GM21367 (cell line): ENCODE results near the gene IDH3G.

Source experiments
- ATAC-seq: cut with Tn5 transposase; IDR thresholded peaks from one replicate; pipeline ENCODE4 v1.9.1; 2021; ENCODE audit not compliant: unreplicated experiment

Gene IDH3G

GRCh38 chrX:153773741-153774575, 20.2 kb downstream of the IDH3G start:
- ATAC-seq, result no peak

DNA sequence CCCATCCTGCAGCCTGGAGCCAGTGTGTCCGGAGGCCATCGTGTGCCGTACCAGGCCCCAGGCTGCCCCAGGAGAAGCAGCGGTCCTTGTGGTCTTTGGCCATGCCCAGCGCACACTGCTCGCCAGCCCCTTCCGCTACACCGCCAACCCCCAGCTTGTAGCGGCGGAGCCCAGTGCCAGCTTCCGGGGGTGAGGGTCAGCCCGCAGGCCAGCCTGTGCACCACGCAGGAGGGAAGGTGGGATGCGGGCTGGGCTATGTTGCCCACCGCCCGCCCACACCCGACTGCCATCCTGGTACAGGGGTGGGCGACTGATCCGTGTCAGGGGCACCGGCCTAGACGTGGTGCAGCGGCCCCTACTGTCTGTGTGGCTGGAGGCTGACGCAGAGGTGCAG, 21.0 kb downstream of the IDH3G start:
- ATAC-seq, result no peak

DNA sequence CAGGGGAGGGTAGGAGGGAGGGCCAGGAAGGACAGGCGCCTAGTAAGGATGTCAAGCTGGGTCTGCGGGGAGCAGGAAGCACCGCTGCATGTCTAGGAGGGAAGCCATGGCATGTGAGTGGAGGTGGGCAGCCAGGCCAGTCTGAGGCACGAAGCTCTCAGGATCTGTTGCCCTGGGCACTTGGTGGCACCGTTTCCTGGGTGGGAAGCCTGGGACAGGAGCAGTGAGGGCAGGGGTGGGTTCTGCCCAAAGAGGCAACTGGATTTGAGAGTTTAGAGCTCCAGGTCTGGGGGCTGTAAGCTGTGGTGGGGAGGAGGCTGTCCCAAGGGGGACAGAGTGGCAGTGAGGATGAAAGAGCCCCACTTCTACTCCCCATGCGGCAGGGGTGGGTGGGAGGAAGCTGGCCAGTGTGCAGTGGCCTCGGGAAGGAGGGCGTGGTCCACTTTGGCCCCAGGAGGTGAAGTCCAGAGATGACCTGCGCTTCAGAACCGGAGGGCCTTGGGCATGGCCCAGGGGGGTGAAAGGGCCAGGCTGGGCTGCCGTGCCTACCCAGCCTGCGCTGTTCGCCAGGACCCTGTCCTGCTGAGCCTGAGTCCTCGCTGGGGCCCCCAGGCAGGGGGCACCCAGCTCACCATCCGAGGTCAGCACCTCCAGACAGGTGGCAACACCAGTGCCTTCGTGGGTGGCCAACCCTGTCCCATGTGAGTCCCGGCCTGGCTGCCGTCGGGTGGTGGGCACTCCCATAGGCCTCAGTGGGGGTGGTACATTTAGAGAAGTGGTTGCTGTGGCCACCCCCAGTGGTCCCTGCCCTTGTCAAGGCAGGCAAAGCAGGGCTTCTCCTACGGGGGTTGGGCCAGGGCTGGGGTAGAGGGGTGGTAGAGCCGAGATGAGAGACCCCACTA, 21.6 kb downstream of the IDH3G start:
- no peak for ATAC-seq

DNA sequence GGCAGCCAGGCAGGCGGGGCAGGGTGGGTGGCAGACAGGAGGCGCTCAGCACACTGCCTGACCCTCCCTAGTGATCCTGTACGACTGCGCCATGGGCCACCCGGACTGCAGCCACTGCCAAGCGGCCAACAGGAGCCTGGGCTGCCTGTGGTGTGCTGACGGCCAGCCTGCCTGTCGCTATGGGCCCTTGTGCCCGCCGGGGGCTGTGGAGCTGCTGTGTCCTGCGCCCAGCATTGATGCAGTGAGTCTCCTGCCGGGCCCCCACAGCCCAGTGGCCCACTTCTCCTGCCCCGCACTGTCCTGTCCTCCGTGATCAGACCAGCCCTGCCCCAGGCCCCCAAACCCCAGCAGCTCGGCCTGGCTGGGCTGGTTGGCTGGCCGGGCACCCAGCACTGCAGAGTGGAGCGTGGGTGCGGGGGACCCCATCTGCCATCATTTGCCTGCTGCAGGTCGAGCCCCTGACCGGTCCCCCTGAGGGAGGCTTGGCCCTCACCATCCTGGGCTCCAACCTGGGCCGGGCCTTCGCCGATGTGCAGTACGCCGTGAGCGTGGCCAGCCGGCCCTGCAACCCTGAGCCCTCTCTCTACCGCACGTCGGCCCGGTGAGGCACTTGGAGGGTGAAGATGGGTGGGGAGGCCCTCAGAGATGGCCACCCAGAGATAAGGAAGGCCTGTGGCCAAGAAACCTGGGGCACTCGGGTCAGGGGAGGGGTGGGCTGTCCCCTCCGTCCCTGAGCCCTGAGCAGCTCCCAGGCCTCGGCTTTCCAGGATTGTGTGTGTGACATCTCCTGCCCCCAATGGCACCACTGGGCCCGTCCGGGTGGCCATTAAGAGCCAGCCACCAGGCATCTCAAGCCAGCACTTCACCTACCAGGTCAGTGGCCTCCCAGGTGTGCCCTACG, 22.5 kb downstream of the IDH3G start:
- ATAC-seq, result no peak

- ATAC-seq, result no peak
These were observed 23.4 kb downstream of the IDH3G start for GRCh38 chrX:153770601-153771414.

DNA sequence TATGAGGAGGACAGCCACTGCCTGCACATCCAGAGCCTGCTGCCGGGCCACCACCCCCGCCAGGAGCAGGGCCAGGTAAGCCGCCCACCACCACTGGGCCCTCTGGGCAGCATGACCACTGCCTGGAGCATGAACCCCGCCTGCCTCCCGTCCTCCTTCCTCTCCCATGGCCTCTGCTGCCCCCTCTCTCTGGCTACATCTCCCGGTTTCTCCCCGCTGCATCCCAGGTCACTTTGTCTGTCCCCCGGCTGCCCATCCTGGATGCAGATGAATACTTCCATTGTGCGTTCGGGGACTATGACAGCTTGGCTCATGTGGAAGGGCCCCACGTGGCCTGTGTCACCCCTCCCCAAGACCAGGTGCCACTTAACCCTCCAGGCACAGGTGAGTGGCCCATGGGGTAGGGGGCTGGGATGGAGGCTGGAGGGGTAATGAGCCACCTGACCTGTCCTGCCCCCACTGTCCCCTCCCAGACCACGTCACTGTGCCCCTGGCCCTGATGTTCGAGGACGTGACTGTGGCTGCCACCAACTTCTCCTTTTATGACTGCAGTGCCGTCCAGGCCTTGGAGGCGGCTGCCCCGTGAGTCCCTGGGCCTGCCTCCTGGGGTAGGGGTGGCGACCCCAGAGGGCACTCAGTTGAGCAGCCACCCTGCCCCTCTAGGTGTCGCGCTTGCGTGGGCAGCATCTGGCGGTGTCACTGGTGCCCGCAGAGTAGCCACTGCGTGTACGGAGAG, 24.1 kb downstream of the IDH3G start:
- ATAC-seq, result no peak

DNA sequence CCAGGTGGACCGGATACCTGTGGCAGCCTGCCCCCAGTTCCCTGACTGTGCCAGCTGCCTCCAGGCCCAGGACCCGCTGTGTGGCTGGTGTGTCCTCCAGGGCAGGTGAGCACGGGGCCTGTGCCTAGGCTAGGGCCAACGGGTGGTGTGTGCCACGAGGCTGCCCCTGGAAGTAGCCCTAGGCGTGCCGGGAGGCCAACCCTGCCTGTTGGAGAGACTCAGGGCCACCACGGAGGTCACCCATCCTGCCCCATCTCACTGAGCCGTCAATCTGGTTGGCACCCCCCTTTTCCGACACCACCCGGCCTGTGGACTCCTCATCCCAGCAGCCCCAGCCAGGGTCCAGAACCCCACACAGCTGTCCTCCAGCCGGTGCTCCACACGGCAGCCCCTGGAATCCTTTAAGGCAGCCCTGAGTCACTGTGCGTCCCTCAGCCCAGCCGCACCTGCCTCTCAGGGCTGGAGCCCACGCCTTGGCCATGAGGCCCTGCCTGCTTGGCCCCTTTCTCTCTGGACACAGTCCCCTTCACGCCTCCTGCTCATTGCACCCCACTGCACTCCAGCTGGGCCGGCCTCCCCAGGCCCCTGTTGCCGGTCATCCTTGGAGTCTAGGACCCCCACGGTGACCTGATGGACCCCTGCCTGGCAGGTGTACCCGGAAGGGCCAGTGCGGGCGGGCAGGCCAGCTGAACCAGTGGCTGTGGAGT, 24.9 kb downstream of the IDH3G start:
- no peak for ATAC-seq

GRCh38 chrX:153768311-153769157, 25.6 kb downstream of the IDH3G start:
- no peak for ATAC-seq

- no peak for ATAC-seq
These were observed 26.5 kb downstream of the IDH3G start for GRCh38 chrX:153767674-153768055.

DNA sequence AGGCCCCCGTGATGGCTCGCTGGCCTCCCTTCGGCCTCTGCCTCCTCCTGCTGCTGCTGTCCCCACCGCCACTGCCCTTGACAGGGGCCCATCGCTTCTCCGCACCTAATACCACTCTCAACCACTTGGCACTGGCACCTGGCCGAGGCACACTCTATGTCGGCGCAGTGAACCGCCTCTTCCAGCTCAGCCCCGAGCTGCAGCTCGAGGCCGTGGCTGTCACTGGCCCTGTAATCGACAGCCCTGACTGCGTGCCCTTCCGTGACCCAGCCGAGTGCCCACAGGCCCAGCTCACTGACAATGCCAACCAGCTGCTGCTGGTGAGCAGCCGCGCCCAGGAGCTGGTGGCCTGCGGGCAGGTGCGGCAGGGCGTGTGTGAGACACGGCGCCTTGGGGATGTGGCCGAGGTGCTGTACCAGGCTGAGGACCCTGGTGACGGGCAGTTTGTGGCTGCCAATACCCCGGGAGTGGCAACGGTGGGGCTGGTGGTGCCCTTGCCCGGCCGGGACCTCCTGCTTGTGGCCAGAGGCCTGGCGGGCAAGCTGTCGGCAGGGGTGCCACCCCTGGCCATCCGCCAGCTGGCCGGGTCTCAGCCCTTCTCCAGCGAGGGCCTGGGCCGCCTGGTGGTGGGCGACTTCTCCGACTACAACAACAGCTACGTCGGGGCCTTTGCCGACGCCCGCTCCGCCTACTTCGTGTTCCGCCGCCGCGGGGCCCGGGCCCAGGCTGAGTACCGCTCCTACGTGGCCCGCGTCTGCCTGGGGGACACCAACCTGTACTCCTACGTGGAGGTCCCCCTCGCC, 27.1 kb downstream of the IDH3G start:
- ATAC-seq, result no peak

GRCh38 chrX:153766098-153766817, 27.9 kb downstream of the IDH3G start:
- no peak for ATAC-seq

DNA sequence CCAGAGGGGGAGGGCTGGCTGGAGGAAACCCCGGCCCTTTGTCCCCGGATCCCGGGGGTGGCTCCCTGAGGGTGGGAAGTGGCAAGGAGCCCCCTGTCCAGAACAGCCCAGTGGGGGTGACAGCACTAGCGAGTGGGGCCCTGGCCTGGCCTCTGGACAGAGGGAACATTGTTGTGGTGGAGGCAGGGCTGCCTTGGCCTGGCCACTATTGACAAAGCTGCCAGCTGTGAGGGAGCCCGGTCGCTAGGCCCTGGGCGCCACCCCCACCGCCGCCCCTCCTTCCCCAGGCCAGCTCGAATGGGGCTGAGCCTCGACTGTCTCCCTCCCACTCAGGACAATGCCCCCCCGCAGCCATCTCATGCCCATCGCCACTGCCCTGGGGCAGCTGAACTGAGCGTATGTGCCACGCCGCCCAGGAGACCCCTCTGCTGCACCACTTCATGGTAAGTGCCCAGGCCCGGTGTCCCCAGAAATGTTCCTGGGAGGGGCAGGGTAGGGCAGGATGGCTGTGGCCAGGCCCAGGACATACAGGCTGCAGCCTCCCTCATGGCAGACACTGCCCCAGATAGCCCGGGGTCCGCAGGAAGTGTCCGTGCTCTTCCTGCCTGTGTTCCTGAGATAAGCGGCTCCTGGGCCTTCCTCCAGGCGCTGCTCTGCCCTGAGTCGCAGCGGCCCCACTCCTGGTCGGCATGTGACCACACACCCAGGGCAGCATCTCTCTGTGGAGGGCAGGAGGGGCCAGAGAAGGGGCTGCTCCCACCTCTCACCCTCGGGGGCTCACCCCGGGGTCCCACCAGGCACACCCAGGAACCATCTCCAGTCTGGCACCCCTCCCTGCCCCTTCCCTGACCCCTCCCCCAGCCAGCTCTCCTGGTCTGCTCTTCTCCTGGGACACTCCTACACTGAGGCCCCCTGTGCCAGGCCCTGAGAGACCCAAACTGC, 28.8 kb downstream of the IDH3G start:
- no peak for ATAC-seq

DNA sequence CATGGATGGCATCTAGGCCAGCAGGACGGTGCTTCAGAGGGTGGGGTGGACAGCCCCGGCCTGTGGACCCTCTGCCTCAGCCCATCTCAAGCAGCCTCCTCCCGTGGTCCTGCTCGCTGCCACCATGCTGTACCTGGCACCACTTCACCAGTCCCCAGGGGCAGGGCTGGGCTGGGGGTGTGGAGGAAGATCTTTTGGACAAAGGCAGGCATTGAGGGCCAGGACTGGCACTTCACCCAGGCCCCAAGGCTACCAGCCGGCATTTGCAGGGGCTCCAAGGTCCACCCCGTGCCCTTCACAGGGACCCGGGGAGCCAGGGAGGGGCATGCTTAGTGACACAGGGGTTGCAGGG, 29.4 kb downstream of the IDH3G start:
- no peak for ATAC-seq

GRCh38 chrX:153763989-153764755, 30.0 kb downstream of the IDH3G start, which contains the start of gene PLXNB3:
Gene PLXNB3, plus strand, starts transcription at chrX:153764249. Its CDS starts 1,287 bp downstream, at chrX:153765536.
- ATAC-seq, result no peak
